Right ventricle myocardium superior (tissue), 1 donor: Measurements from ENCODE around the gene PCDHA8. TPM values are rescaled to one million over a fixed set of nuclear protein-coding genes. Genes with fewer than 3 reads are reported as not detected.
"Not testable (repeated sequence)": the region's sequence is repeated elsewhere in the genome, so short reads cannot be mapped to it uniquely, and the experiment has no call there.

Source experiments
- ATAC-seq: fragments of 200-7000 bp; cut with Tn5 transposase; one replicate; pipeline ENCODE4 v1.9.1; 2020; ENCODE audit warnings: mild to moderate bottlenecking; ENCODE audit not compliant: poor library complexity
- DNase-seq: peaks from one replicate; pipeline ENCODE4 v3.0.0-alpha.2; 2020
- intact Hi-C: fragments of 100-400 bp; cut with DNase I; formaldehyde crosslinking; loops from one replicate; pipeline ENCODE4 v1.11.2; 2022
- long read RNA-seq: library from polyadenylated mRNA; unstranded; transcript quantifications from one replicate; pipeline ENCODE4 v2.0.0, GENCODE V29; 2021
- total RNA-seq: library from RNA; stranded (reverse); fragmentation: NEBNext Ultra II Directional; extraction: Animal tissue kit (Norgen Biotek cat#: 25700); gene quantifications from one replicate; pipeline ENCODE4 v1.2.1, GENCODE V29; 2021
- donor health status: DM: no; HTN: yes; CAD: no; lungs with severe emphysema.

The PCDHA8 gene
- not detected for total RNA-seq
- long read RNA-seq = 0 reads

GRCh38 chr5:140840978-140841962 lies at the start of gene PCDHA8:
Gene PCDHA8 (plus strand): TSS chr5:140841187. CDS start chr5:140841322, 135 bp downstream.
- ATAC-seq (no peak), DNase-seq (no peak)
- intact Hi-C loops = no loop called here

GRCh38 chr5:140794595-140795258 lies 46.3 kb upstream of the PCDHA8 start, which contains the start of gene PCDHA2:
Gene PCDHA2 (plus strand): TSS chr5:140794852.
- intact Hi-C loops = no loop called here
- ATAC-seq (no peak), DNase-seq (no peak)

GRCh38 chr5:140795259-140795641 lies 45.7 kb upstream of the PCDHA8 start:
- intact Hi-C loops = no loop called here
- no peak for DNase-seq
- no peak for ATAC-seq

- peak; percentile 39 for DNase-seq
- ATAC-seq, intact Hi-C loops: not testable (repeated sequence)
Measured at GRCh38 chr5:140796072-140796717, 44.8 kb upstream of the PCDHA8 start.

GRCh38 chr5:140796718-140797095 lies 44.3 kb upstream of the PCDHA8 start:
- intact Hi-C loops = no loop called here
- DNase-seq = peak; percentile 34
- no peak for ATAC-seq

- intact Hi-C loops = no loop called here
- no peak for ATAC-seq
- no peak for DNase-seq
Measured at GRCh38 chr5:140800816-140801493, 40.0 kb upstream of the PCDHA8 start, which contains the start of gene PCDHA3. Gene PCDHA3 (plus strand): TSS chr5:140801057.

GRCh38 chr5:140801494-140801841 lies 39.5 kb upstream of the PCDHA8 start:
- intact Hi-C loops = no loop called here
- ATAC-seq (no peak), DNase-seq (no peak)

GRCh38 chr5:140802381-140802780 lies 38.6 kb upstream of the PCDHA8 start:
- DNase-seq, ATAC-seq: not testable (repeated sequence)

GRCh38 chr5:140802781-140803271 lies 38.2 kb upstream of the PCDHA8 start:
- ATAC-seq = no peak
- peak; percentile 38 for DNase-seq
- intact Hi-C loops = no loop called here

More at GRCh38 chr5:140802381-140802780, 38.6 kb upstream of the PCDHA8 start:
- intact Hi-C loops = not testable (repeated sequence)

GRCh38 chr5:140806834-140807775 lies 33.9 kb upstream of the PCDHA8 start, which contains the start of gene PCDHA4:
Gene PCDHA4 (plus strand): TSS chr5:140807068.
- peak; percentile 38 for ATAC-seq
- DNase-seq = peak; percentile 45
- intact Hi-C loops = no loop called here

- intact Hi-C loops, DNase-seq, ATAC-seq: not testable (repeated sequence)
Measured at GRCh38 chr5:140808241-140808888, 32.6 kb upstream of the PCDHA8 start.

- no peak for ATAC-seq
- intact Hi-C loops = no loop called here
- DNase-seq = peak; percentile 39
Measured at GRCh38 chr5:140808889-140809291, 32.1 kb upstream of the PCDHA8 start.

- no peak for ATAC-seq
- intact Hi-C loops = no loop called here
- DNase-seq = peak; percentile 40
Measured at GRCh38 chr5:140821375-140822280, 19.4 kb upstream of the PCDHA8 start, which contains the start of gene PCDHA5. Gene PCDHA5 (plus strand): TSS chr5:140821613.

GRCh38 chr5:140822281-140822629 lies 18.7 kb upstream of the PCDHA8 start:
- DNase-seq (no peak), ATAC-seq (no peak)
- intact Hi-C loops = no loop called here

GRCh38 chr5:140822969-140823368 lies 18.0 kb upstream of the PCDHA8 start:
- ATAC-seq, intact Hi-C loops, DNase-seq: not testable (repeated sequence)

- DNase-seq = peak; percentile 34
- intact Hi-C loops = no loop called here
- no peak for ATAC-seq
Measured at GRCh38 chr5:140823475-140823874, 17.5 kb upstream of the PCDHA8 start.
